OCI-LY7 (cell line): Measurements from ENCODE around the gene MLLT3. TPM values are rescaled to one million over a fixed set of nuclear protein-coding genes. Genes with fewer than 3 reads are reported as not detected.

Source experiments
- BruUV-seq: library from RNA; stranded (reverse); fragments of 400-500 nt; replicated peaks from 2 replicates; lab custom pipeline; 2021; lab: Mats Ljungman, UMichigan
- CTCF ChIA-PET: fragments of 300-600 bp; sonication (Branson Sonifier 250); formaldehyde crosslinking; loops from one replicate; lab custom pipeline; 2022; ENCODE audit warnings: antibody characterized with exemption; ENCODE audit not compliant: unreplicated experiment; lab: Charles Lee
- POLR2A ChIA-PET: fragments of 300-600 bp; sonication (Branson Sonifier 250); formaldehyde crosslinking; loops from one replicate; lab custom pipeline; 2022; ENCODE audit warnings: antibody characterized with exemption; lab: Charles Lee
- DNase-seq: peaks from one replicate; pipeline ENCODE4 v3.0.0-alpha.2; 2015; ENCODE audit warnings: low spot score
- H2AFZ ChIP-seq: fragments of 200-600 bp; sonication (generic), shearing (Covaris generic); 2 replicates; pipeline ENCODE4 v1.6.1; 2014; ENCODE audit warnings: mild to moderate bottlenecking, antibody characterized with exemption, low read length, moderate library complexity
- H3K27ac ChIP-seq: fragments of 200-600 bp; sonication (generic); 2 replicates; pipeline ENCODE4 v1.5.1; 2014; ENCODE audit warnings: mixed run types, low read depth, mild to moderate bottlenecking, moderate library complexity, low read length, inconsistent platforms; ENCODE audit not compliant: poor library complexity, severe bottlenecking
- H3K36me3 ChIP-seq: fragments of 200-600 bp; sonication (generic); 2 replicates; pipeline ENCODE4 v1.6.1; 2014; ENCODE audit warnings: mild to moderate bottlenecking, antibody characterized with exemption, low read length, moderate library complexity, mixed read lengths; ENCODE audit not compliant: insufficient read depth
- H3K4me1 ChIP-seq: fragments of 200-600 bp; sonication (generic); 2 replicates; pipeline ENCODE4 v1.5.1; 2014; ENCODE audit warnings: mild to moderate bottlenecking, low read length; ENCODE audit not compliant: insufficient read depth, poor library complexity, severe bottlenecking
- H3K4me2 ChIP-seq: fragments of 200-600 bp; sonication (generic); 2 replicates; pipeline ENCODE4 v1.6.1; 2014; ENCODE audit warnings: mild to moderate bottlenecking, low read length
- H3K4me3 ChIP-seq: fragments of 200-600 bp; sonication (generic); 2 replicates; pipeline ENCODE4 v1.5.1; 2014; ENCODE audit warnings: mild to moderate bottlenecking, low read depth, low read length; ENCODE audit not compliant: poor library complexity, severe bottlenecking
- H3K79me2 ChIP-seq: fragments of 200-600 bp; sonication (generic); 2 replicates; pipeline ENCODE4 v1.6.1; 2016; ENCODE audit warnings: low read depth, mild to moderate bottlenecking, low read length, moderate library complexity, mixed read lengths; ENCODE audit not compliant: insufficient read depth
- H3K9me2 ChIP-seq: fragments of 200-600 bp; sonication (generic); 2 replicates; pipeline ENCODE4 v1.6.1; 2016; ENCODE audit warnings: mild to moderate bottlenecking, low read length, mixed read lengths; ENCODE audit not compliant: insufficient read depth
- H3K9me3 ChIP-seq: fragments of 200-600 bp; sonication (generic); 2 replicates; pipeline ENCODE4 v1.6.1; 2014; ENCODE audit warnings: mild to moderate bottlenecking, mixed run types, low read length, mixed read lengths
- H4K20me1 ChIP-seq: fragments of 200-600 bp; sonication (generic); 2 replicates; pipeline ENCODE4 v1.6.1; 2014; ENCODE audit warnings: mild to moderate bottlenecking, antibody characterized with exemption, low read length, moderate library complexity, mixed read lengths; ENCODE audit not compliant: insufficient read depth
- EZH2phosphoT487 ChIP-seq: fragments of 200-600 bp; sonication (generic); IDR thresholded peaks from 2 replicates; pipeline ENCODE4 v1.6.1; 2018; ENCODE audit warnings: low read depth, borderline replicate concordance, mild to moderate bottlenecking, mixed run types, antibody characterized with exemption, low read length, moderate library complexity, mixed read lengths
- intact Hi-C: fragments of 100-400 bp; cut with micrococcal nuclease; formaldehyde crosslinking; loops from one replicate; pipeline ENCODE4 v1.10.0; 2022; ENCODE audit not compliant: unreplicated experiment
- total RNA-seq, 2 experiments: library from RNA; depleted of rRNA in 1 of 2; stranded (reverse); fragments of >200 nt in 1 of 2; shearing (Covaris generic) in 1 of 2; gene quantifications; 2 replicates each; pipeline ENCODE4 v1.2.3, GENCODE V29; 2014 to 2022
- TF ChIP-seq, protein P1 (sequence below): fragments of 200-600 bp; sonication (generic); conservative IDR thresholded peaks from 2 replicates; pipeline ENCODE4 v1.5.1; 2014; ENCODE audit warnings: mild to moderate bottlenecking, antibody characterized with exemption, low read length, moderate library complexity, mixed read lengths

Gene MLLT3
- total RNA-seq, 2 experiments from 2014 or later: 7.1 to 9.9 TPM

DNA sequence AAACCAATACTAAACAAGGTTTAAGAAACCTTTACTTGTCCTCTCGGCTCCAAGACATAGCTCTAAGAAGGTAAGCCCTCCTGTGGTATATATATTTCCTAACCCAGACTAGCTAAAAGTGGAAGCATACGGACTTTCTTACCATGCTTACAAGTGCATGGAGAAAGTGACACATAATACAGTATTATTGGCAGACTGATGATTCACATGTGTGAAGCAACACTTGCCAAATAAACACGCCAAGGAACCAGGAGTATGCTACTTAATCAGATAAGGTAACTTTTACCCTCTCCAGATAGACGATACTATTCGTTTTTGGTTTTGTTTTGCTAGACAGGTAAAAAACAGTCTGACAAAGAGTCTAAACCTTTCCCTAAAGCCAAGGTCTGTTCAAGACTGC is 264.1 kb downstream of the MLLT3 start:
- no peak overlapping the region for H3K27ac ChIP-seq
- POLR2A ChIA-PET: interaction anchor here (0.6 to 1.3 kb wide), 5 partner anchors 10 to 308 kb away, joined by 3 to 6 read pairs (median 3); partner anchors contain the start of gene MLLT3
- BruUV-seq: no TSS peak

DNA sequence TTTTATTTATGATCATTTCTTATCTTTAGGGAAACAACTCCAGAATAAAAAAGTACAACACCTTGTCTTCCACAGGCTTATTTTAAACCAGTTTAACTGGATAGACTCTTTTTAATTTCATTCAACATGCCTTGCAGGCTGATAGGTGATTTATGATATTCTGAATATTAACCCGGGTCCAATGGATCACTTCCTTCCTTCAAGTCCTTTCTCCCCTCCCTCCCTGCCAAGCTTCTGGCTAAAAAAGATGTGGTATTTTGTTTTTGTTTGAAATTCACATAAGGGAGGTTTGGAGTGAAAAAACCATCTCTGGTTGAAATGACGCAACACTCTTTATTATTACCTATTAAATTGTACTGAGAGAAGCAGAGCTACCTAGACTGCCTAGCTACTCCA is 265.3 kb downstream of the MLLT3 start:
- BruUV-seq: no TSS peak
- H4K20me1 ChIP-seq: no peaks in the 10 kb centered on the region
- no peak for DNase-seq
- no peak overlapping the region for H3K4me2 ChIP-seq
- H3K79me2 ChIP-seq: no peaks in the 10 kb centered on the region
- H3K27ac ChIP-seq: no peak overlapping the region
- H3K9me3 ChIP-seq: no peaks in the 10 kb centered on the region
- no peak overlapping the region for H3K4me3 ChIP-seq
- TF ChIP-seq EZH2phosphoT487: no peak
- no peak overlapping the region for H2AFZ ChIP-seq
- CTCF ChIA-PET: interaction anchor here (0.7 to 1.0 kb wide), 2 partner anchors 253 to 583 kb away, joined by 3 read pairs; no protein-coding TSS in a partner anchor
- intact Hi-C loops: no loop called here
- H3K4me1 ChIP-seq: peaks cover 6% of the 10 kb centered on the region
- POLR2A ChIA-PET: interaction anchor here (0.7 to 1.3 kb wide), 2 partner anchors 265 to 926 kb away, joined by 3 read pairs; partner anchors contain the start of gene MLLT3
- no peaks in the 10 kb centered on the region for H3K9me2 ChIP-seq
- H3K36me3 ChIP-seq: no peaks in the 10 kb centered on the region

More for the DNA sequence above, 264.1 kb downstream of the MLLT3 start:
- no peak overlapping the region for H3K4me2 ChIP-seq
- H3K36me3 ChIP-seq: no peaks in the 10 kb centered on the region
- no peaks in the 10 kb centered on the region for H4K20me1 ChIP-seq
- no peaks in the 10 kb centered on the region for H3K9me2 ChIP-seq
- intact Hi-C loops: no loop called here
- no peak overlapping the region for H3K4me3 ChIP-seq
- H2AFZ ChIP-seq: no peak overlapping the region
- no peak for TF ChIP-seq EZH2phosphoT487
- TF ChIP-seq, protein P1, sequence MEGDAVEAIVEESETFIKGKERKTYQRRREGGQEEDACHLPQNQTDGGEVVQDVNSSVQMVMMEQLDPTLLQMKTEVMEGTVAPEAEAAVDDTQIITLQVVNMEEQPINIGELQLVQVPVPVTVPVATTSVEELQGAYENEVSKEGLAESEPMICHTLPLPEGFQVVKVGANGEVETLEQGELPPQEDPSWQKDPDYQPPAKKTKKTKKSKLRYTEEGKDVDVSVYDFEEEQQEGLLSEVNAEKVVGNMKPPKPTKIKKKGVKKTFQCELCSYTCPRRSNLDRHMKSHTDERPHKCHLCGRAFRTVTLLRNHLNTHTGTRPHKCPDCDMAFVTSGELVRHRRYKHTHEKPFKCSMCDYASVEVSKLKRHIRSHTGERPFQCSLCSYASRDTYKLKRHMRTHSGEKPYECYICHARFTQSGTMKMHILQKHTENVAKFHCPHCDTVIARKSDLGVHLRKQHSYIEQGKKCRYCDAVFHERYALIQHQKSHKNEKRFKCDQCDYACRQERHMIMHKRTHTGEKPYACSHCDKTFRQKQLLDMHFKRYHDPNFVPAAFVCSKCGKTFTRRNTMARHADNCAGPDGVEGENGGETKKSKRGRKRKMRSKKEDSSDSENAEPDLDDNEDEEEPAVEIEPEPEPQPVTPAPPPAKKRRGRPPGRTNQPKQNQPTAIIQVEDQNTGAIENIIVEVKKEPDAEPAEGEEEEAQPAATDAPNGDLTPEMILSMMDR: no peak
- H3K79me2 ChIP-seq: no peaks in the 10 kb centered on the region
- DNase-seq: no peak
- no peaks in the 10 kb centered on the region for H3K9me3 ChIP-seq
- CTCF ChIA-PET: no interaction called here
- peaks cover 6% of the 10 kb centered on the region for H3K4me1 ChIP-seq

DNA sequence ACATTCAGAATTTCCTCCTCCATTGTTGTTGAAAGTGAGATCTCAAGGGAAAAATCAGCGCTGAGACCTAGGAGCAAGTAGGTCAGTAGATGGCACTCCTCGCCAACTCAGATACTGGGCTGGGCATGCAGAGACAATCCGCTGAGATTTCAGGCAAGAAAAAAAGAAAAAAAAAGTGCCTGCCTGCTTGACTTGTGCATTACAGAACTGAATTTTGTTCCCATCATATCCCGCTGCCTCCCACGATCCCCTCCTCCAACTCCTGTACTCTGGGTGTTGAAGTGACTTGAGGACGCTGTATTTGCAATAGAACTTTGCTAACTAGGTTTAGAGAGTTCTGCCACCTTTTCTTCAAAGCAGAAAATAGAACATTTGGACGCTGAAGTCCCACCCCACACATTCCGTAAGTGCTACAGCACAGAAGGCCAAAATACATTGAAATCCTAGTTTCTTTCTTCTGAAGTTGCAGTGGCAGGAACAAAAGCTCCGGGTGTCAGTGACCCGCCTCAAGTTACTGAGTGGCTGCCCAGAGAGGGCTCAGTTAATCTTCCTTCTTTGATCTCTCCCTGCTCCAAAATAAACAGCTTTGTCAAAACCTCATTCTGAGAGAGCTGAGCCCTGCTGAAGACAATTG is 265.8 kb downstream of the MLLT3 start:
- Histone ChIP-seq H3K9me3 (no peaks in the 10 kb centered on the region), H2AFZ (no peak overlapping the region), H3K4me3 (no peak overlapping the region), H3K4me2 (no peak overlapping the region), H3K27ac (no peak overlapping the region), H3K36me3 (no peaks in the 10 kb centered on the region), H3K4me1 (peaks cover 6% of the 10 kb centered on the region), H4K20me1 (no peaks in the 10 kb centered on the region), H3K79me2 (no peaks in the 10 kb centered on the region), H3K9me2 (no peaks in the 10 kb centered on the region)
- peak; percentile 65 for DNase-seq
- TF ChIP-seq EZH2phosphoT487: no peak
- TF ChIP-seq, protein P1: peak; percentile 79
- CTCF ChIA-PET: interaction anchor here (0.7 to 1.0 kb wide), 2 partner anchors 254 to 584 kb away, joined by 3 read pairs; no protein-coding TSS in a partner anchor
- no TSS peak for BruUV-seq
- POLR2A ChIA-PET: interaction anchor here (0.7 kb wide), 1 partner anchor 926 kb away, joined by 3 read pairs; no protein-coding TSS in a partner anchor
- intact Hi-C loops: loop anchor here (1.0 kb wide), 4 partner anchors 268 to 755 kb away; no protein-coding TSS in a partner anchor
